Measurements from ENCODE around the gene OSBPL2.

DNA sequence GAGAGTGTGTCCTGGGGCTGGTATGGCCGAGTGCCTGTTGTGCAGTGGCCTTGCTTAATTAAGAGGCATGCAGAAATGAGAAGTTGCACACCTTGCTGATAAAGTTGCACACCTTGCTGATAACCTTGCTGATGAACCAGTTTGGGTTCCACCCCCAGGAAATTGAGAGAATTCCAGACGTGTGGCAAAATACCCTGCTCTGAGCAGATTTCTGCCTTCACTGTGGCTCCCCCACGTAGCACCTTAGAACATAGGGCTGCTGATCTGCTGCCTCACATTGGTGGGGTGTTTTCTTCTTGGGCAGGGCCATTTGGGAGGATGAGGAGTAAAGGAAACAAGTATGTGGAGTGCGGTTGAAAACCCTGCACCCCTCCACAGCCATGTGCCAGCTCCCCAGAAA, 42.0 kb downstream of the OSBPL2 start:
- no peak for TF ChIP-seq POLR2AphosphoS5 (IDR thresholded peaks at IDR 0.05; ENCODE audit: insufficient read depth in 1 of 2, low read depth in 1 of 2)
- TF ChIP-seq POLR2A (IDR thresholded peaks at IDR 0.05): no peak
- TF ChIP-seq, protein P1, sequence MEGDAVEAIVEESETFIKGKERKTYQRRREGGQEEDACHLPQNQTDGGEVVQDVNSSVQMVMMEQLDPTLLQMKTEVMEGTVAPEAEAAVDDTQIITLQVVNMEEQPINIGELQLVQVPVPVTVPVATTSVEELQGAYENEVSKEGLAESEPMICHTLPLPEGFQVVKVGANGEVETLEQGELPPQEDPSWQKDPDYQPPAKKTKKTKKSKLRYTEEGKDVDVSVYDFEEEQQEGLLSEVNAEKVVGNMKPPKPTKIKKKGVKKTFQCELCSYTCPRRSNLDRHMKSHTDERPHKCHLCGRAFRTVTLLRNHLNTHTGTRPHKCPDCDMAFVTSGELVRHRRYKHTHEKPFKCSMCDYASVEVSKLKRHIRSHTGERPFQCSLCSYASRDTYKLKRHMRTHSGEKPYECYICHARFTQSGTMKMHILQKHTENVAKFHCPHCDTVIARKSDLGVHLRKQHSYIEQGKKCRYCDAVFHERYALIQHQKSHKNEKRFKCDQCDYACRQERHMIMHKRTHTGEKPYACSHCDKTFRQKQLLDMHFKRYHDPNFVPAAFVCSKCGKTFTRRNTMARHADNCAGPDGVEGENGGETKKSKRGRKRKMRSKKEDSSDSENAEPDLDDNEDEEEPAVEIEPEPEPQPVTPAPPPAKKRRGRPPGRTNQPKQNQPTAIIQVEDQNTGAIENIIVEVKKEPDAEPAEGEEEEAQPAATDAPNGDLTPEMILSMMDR (IDR thresholded peaks at IDR 0.05): no peak

Measured in vagina (tissue), 2 donors.